HG02840 (cell line): Measurements from ENCODE around the gene RHOBTB1.
"Not testable (repeated sequence)": the region's sequence is repeated elsewhere in the genome, so short reads cannot be mapped to it uniquely, and the experiment has no call there.

Experiments used
- ATAC-seq: cut with Tn5 transposase; IDR thresholded peaks from one replicate; pipeline ENCODE4 v1.9.1; 2021; ENCODE audit warnings: mild to moderate bottlenecking, moderate library complexity, moderate number of reproducible peaks; ENCODE audit not compliant: unreplicated experiment, low FRiP score

Gene RHOBTB1

DNA sequence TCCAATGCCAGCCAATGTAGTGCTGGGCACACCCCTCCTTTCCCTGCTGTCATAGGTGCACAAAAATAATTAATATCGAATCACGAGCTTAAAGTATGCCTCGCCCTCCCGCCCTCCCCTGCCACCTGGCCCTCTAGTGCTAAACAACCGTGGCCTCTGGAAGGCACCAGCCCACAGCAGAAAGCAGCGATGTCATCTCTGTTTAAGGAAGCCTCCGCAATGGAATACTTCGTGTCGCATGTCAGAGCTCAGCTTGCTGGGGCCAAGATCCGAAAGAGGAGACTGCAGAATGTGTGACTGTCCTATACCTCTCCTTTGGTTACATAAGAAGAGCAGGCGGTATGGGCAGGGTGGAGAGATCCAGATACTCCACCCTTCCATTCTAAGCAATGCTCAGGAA is 71.5 kb downstream of the RHOBTB1 start:
- ATAC-seq = no peak

DNA sequence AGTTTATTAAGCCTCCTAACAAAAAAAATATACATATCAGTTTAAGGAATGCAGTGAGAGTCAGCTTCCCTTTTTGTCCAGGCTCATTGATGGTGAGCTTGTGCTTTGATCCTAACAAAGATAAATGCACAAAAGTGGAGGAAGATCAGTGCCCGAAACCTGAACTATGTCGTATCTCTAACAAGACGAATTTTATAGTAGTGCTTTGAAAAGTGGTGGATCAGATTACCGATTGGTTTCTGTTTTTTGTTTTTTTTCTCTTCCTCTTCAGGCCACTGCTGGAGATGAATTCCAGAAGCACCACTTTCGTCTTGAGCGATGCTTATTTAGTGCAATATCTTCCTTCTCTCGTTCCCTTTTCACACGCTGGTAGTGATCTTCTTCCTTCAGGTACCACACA is 72.8 kb downstream of the RHOBTB1 start:
- no peak for ATAC-seq

DNA sequence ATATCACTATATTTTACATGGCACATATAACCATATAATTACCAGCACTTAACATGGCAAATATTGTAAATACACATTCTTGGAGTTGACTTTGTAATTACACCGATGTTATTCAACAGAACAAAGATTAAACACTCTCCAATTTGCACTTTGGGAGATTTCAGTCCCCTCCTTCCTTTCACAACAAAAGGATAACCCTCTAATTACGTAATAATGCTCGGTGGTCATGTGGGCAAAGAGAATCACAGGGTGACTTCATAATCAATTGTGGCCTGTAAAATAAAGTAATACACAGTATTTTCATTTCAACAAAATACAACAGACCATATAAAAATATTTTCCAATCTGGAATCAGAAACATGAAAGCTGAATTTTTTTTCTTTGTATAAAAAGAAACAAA is 73.2 kb downstream of the RHOBTB1 start:
- ATAC-seq = no peak

DNA sequence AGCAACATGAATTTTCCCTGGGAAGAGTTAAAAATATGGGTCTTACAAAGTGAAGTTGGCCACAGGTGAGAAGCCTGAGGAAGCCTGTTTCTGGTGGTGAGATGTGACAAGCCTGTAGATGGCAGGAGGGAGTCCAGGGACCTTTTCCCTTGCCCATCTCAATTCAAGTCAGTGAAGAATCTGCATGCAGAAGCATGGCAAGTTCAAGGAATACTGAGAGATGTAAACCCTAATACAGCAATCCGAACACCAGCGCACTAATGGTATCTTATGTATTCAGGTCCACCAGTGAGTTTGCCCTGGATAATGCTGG is 73.6 kb downstream of the RHOBTB1 start:
- ATAC-seq = no peak

DNA sequence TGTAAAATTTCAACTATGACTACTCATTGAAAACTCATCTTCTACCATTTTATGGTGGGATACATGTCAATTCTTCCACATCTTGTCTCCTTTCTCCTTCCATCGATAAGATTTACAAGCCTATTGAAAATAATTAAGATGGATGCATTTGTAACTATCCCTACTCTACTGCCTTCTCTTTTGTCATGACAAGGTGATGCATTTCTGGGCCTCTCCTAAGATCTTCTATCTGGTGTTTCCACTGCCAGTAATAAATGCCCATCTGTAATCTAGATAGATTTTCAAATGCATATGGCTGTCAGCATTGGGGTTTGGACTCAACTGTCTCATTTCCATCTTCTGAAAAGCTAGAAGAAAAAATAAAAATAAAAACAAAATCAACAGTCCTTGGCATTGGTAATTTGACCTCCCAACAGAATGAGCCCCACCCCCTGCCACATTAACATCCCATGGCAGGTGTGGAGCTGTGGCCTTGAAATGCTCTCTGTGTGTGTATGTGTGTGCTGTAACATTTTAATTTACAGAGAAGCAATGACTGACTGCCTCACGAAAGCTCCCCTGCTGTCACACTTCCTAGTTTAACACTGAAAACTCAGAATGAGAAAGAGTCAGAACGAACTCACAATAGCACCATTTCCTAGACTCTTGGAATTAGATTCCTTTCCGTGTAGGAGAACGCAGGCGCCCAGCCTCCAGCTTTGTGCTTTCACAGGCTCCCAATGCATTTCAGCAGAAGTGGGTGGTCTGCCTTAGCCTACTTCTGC is 74.2 kb downstream of the RHOBTB1 start:
- ATAC-seq = no peak

DNA sequence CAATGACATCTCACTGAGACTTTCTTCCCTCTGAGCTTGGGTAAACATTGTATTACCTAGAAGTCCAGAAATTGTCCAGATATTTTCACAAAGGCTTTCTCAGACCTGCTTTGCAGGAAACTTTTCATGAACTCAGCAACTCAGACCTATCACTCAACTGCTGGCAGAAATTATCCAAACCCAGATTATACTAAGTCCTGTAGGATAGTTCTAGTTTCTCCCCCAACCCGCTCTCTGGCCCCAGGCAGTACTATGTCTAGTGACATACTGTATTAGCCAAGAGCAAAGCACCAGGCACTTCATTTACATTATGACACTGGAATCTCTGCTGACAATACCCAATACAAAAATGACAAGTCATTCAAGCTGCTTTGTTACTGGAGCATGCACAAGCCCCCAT is 75.0 kb downstream of the RHOBTB1 start:
- ATAC-seq = no peak

DNA sequence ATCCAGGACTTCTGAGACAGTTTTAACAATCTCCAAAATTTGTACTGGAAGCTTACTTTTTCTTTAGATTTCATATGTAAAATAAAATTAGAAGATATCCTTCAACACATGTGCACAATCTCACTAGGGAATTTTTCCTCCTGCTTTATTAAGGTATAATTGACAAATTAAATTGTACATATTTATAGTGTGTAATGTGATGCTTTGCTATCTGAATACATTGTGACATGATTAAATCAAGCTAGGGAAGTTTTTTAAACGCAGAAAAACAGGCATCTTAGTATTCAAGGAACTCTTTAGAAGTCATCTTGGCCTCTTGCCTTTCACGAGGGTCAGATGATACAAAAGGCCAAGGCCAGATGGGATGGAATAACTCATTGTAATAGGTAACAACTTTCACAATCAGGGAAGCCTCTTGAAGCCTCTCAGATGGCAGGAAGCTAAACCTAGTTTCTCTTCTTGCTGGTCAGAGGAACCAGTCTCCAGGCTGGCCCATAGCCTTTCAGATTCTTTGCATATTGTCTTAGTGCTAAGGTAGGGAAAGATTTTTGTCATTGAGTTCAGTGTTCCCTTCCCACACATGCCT is 78.7 kb downstream of the RHOBTB1 start:
- no peak for ATAC-seq

DNA sequence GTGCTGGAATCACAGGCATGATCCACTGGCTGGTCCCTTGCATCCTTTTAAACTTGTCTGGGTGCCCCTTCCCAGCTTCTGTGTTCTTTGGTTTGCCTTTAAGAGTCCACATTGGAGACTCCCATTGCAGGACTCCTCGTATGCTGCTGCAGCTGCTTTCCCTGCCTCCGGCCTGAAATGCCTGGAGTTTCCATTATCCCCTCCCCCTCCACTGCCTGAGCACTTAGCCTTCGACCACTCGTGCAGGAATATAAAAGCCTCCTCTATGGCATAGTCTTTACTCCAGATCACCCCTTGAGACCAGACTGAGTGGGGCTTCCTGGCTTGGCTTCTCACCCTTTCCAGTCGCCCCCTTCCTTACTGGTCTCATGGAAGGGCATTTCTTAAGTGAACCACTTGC is 80.2 kb downstream of the RHOBTB1 start:
- no peak for ATAC-seq

DNA sequence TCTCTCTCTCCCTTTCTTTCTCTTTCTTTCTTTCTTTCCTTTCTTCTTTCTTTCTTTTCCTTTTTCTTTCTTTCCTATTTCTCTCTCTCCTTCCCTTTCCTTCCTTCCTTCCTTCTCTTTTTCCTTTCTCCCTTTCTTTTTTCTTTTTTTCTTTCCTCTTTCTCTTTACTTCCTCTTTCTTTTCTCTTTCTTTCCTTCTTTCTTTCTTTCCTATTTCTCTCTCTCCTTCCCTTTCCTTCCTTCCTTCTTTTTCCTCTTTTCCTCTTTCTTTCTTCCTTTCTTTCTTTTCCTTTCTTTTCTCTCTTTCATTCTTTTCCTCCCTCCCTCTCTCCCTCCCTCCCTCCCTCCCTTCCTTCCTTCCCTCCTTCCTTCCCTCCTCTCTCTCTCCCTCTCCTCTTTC is 81.5 kb downstream of the RHOBTB1 start:
- ATAC-seq = no peak

DNA sequence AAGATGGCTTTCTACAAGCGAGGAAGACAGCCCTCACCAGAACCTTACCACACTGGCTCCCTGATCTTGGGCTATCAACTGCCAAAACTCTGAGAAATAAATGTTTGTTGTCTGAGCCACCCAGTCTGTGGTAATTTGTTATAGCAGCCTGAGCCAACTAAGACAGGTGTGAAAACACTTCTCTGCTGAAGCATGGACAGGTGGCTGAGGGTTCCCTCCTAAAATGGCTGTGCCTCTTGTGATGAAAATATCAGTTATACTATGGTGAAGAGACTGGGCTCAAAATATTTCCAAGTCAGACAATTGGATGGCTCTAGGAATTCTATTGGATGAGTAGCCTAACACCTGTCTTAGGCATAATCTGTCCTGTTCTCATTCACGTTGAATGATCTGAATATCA is 87.6 kb downstream of the RHOBTB1 start:
- no peak for ATAC-seq

DNA sequence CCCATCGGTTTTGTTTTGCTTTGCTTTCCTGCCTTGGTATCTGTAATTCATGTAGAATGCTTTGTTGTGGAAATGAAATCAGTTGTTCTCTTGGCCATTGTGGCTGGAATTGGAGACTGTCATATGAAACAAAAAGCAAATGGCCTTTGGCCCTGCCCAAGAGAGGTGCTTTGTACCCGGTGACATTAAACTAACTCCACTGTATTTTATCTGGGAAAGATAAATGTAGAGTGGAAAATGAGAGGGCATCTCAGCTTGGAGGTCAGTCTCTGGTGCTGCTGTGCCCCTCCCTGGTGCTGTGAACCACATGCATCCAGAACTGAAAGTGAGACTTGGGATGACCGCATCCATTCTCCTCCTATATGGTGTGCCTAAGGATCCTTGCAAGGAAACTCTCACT is 90.3 kb downstream of the RHOBTB1 start:
- no peak for ATAC-seq

DNA sequence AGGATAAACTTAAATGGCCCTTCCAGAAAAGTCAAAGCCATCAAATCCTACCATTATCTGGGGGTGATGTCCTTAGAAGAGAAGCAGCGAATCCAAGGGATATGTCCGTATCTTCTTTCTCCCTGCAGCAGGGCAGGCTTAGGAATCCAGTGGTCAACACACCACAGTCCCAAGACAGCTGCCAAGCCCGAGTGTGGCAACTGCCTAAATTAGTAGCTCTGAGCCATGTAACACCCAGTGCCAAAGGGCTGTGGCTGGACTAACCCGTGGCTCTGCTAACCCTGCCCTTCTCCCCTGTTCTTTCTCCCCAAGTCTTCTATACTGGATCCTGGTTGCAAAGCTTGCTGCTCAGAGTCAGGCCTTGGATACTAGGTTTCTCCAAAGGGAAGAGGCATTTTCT is 90.9 kb downstream of the RHOBTB1 start:
- ATAC-seq = no peak

DNA sequence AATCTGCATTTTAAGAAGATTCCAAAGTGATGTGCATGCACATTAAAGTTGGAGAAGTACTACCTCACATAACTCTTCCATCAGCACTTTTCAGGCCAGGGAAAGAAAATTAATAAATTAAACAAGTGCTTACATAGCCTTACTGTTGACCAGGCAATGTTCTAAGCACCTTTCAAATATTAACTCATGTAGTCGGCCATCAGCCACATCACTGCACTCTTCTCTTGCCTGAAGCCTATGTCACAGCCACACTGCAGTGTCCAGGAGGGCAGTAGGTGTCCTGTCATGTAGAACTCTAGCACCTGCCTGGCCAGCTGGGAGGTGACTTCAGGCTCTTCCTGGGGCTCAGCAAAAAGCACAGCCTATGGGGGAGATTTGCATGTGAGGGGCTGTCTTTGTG is 94.2 kb downstream of the RHOBTB1 start:
- no peak for ATAC-seq

DNA sequence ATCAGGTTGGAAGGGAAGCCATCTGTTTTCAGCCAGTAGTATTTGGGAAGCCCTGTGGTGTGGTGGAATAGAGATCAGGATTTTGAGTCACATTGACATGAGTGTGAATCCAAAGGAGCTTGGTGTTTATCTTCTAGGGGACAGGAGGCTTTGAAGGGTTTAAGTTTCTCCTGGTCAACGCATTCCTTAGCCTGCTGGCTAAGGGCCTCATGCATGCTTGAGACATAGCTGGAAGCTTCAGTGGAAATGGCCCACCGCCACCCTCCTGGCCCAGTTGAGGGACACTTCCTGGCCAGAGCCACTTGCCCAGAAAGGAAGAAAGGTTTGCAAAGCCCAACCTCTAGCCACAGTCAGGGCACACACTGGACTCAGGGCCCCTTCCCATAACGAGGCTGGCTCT is 94.8 kb downstream of the RHOBTB1 start:
- ATAC-seq = no peak

DNA sequence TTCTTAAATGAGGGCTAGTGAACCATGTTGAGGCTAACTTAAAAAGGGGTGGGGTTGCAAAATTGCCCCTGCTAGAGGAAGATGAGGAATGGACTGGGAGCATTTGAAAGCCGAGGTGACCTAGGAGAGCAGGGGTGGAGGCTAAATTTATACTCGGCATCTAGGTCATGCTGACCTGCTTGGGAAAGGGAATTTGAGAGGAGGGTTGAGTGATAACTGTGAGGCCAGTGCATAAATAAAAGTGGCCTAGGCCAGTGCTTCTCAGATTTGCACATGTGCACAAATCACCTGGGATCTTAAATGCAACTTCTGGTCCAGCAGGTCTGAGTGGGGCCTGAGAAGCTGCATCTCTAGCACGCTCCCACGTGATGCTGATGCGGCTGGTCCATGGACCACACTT is 95.3 kb downstream of the RHOBTB1 start:
- no peak for ATAC-seq

DNA sequence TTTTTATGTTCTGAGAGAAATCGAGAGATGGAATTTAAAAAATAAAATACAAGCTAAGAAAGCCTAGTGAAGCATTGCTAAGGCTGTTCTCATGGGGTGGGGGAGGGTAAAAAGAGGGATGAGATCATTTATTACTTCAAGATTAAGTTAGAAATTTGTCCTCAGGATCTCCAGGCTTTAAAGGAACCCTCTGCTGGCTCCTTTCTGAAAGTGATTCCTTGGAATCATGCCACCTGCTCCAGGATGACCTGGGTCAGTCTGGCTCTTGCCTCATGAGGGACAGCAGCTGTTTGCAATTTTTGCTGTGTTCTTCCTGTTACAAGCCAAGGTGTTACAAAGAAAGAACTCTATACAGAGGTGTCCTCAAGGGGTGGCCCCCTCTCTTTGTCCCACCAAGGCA is 95.9 kb downstream of the RHOBTB1 start:
- no peak for ATAC-seq

DNA sequence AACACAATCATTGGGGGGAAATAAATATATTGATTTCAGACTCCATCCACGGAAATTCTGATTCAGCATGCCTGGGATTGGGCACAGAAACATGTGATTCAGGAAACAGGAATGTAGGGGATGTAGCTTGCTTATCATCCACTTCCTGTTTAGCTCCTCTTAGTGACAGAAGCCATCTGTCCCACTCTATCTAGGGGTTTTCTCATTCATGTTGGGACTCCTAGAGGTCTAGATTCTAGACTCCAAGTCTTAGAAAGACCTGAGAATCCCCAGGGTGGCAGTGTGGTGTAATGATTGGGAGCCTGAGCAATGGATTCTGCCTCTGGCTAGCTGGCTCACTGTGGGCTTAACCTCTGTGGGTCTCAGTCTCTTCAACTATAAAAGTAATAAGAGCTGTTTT is 97.8 kb downstream of the RHOBTB1 start:
- no peak for ATAC-seq

DNA sequence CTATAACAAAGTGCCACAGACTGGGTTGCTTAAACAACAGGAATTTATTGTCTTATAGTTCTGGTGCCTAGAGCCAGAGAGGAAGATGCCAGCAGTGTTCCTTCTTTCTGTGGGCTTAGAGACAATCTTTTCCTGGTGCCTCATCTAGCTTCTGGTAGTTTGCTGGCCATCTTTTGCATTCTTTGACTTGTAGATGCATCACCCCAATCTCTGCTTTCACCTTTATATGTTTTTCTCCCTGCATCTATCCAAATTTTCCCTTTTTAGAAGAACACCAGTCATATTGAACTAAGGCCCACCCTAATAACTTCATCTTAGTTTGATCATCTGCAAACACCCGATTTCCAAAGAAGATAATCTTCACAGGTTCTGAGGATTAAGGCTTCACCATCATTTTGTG is 98.9 kb downstream of the RHOBTB1 start:
- ATAC-seq = no peak

DNA sequence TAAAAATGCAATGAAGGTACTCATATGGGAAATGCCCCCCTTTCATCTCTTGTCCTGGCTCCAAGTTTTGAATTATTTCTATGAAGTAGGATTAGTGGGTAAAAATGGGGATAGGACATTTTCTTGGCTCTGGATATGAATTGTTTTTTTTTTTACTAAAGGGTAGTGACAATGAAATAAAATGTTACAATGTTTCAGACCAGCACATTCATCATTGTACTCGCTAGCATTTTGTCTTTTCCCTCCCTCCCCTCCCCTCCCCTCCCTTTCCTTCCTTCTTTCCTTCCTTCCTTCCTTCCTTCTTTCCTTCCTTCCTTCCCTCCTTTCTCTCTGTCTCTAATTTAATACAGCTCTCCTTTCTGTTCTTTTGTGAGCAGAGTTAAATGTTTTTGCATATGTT is 101.3 kb downstream of the RHOBTB1 start:
- no peak for ATAC-seq

DNA sequence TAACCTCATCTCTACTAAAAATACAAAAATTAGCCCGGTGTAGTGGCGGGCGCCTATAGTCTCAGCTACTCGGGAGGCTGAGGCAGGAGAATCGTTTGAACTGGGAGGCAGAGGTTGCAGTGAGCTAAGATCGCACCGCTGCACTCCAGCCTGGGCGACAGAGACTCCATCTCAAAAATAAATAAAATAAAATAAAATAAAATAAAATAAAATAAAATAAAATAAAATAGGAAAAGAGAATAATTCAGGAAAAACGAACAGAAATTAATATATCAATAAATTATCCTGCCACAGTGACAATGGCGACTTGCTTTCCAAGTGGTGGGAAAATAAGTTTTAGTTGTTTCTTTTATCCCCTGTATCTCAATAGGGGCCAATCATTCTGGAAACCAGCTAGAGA is 102.8 kb downstream of the RHOBTB1 start:
- not testable (repeated sequence) for ATAC-seq

DNA sequence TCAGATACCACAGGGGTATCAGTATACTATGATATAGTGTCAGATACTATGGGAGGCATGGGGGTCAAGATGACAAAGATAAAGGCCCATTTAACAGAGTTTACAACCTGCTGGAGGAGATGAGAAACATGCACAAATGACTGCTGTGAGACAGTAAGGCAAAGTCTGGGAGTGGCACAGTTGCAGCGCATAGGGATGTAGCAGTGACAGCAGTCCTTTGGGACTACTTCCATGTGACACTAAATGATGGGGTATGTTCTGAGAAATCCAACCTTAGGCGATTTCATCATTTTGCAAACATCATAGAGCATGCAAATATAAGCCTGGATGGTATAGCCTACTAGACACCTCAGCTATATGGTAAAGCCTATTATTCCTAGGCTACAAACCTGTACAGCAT is 108.9 kb downstream of the RHOBTB1 start:
- ATAC-seq = no peak

DNA sequence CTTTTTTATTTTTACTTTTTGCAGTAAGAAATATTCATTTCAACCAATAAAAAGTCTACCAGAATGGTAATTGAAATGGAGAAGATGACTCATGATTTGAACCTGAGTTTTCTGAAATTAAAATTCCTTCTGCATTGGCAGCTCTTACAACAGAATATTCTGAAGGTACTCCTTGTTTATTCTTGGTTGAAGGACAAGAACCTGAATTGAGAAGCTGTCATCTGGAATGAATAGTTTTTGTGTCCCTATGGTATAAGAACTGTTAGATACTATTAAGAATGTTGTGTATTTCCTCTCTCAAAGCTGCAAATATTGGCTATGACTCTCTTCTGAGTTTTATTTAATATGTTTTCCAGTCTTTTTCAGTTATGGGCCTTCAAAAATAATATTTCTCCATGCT is 109.6 kb downstream of the RHOBTB1 start:
- ATAC-seq = no peak

DNA sequence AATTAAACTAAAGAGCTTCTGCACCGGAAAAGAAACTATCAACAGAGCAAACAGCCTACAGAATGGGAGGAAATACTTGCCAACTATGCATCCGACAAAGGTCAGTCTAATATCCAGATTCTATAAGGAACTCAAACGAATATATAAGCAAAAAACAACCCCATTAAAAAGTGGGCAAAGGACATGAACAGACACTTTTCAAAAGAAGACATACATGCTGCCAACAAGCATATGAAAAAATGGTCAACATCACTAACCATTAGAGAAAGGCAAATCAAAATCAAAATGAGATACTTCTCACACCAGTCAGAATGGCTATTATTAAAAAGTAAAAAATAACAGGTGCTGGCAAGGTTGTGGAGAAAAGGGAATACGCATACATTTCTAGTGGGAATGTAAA is 111.8 kb downstream of the RHOBTB1 start:
- ATAC-seq = not testable (repeated sequence)
